Measurements from ENCODE around the gene HESX1.

GRCh38 chr3:57151021-57151449, 48.7 kb downstream of the HESX1 start:
- TF ChIP-seq TCF12 (IDR thresholded peaks at IDR 0.05; ENCODE audit: low read depth) = no peak
- no peak for TF ChIP-seq USF1 (IDR thresholded peaks at IDR 0.05)
- no peak for TF ChIP-seq YY1 (IDR thresholded peaks at IDR 0.05; ENCODE audit: low read depth)
- no peak for TF ChIP-seq MAX (IDR thresholded peaks at IDR 0.05)
- no peak for TF ChIP-seq TEAD4 (IDR thresholded peaks at IDR 0.05)
- no peak for TF ChIP-seq REST (IDR thresholded peaks at IDR 0.05; ENCODE audit: low read depth)
- TF ChIP-seq EP300 (IDR thresholded peaks at IDR 0.05; ENCODE audit: borderline replicate concordance) = no peak
- TF ChIP-seq ZBTB7A (IDR thresholded peaks at IDR 0.05; ENCODE audit: low read depth) = no peak
- TF ChIP-seq CEBPB (IDR thresholded peaks at IDR 0.05) = no peak
- TF ChIP-seq EGR1 (IDR thresholded peaks at IDR 0.05) = no peak
- TF ChIP-seq RAD21 (IDR thresholded peaks at IDR 0.05; ENCODE audit: low read depth) = no peak
